ENCODE measurements around the gene EML6.

Gene EML6

DNA sequence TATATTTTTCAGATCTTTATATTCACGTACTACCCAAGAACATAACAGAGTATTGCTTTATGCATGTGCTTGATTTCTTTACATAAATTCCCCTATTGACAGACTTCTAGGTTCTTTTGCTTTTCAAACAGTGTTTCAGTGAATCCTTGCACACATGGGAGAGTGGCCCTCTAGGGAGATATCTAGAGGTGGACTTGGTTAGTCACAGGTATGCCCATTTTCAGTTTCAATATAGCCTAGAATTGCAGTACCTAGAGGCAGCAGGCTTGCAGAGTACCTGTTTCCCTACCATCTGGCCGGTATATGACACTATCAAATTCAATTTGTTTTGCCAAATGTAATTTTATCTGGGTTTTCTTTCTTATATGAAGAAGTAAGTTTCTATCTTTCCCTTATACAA lies 36.8 kb downstream of the EML6 start:
- TF ChIP-seq CTCF (conservative IDR thresholded peaks at IDR 0.05; ENCODE audit: control insufficient read depth, insufficient read depth, low read depth, low read length): no peak
- no peak overlapping the region for H3K4me3 ChIP-seq (ENCODE audit: control insufficient read depth, low read depth, low read length)
- no peak for DNase-seq (ENCODE audit: low read depth)

DNA sequence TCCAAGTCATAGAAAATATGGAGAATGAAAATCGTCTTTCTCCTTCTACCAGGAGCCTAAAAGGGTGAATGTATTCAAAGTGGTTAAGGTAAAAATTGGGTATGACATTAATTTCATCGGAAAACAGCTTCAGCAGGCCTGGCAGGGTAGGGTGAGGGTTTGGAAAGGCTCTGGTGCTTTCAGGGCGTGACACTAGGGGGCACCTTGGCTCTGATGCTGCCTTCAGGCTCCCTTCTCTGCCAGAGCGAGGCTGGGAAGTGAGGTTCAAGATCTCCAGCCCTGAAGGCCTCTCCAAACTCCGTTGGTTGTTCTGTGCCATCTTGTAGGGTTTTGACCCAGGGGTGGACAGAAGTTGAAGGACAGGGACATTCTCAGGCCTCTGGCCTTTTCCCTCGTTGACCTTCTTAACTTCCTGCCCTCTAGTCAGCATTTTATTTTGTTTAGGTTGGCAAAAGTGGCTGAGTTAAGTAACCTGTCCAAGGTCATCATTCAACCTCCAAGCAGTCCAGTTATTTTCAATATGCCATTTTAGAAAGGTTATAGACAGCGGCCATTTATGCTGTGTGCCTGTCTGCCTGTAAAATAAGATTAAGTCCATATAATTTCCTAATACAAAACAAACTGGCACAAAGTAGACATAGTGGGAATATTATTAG lies 40.3 kb downstream of the EML6 start:
- peak; percentile 27 for TF ChIP-seq CTCF (conservative IDR thresholded peaks at IDR 0.05; ENCODE audit: control insufficient read depth, insufficient read depth, low read depth, low read length)
- H3K4me3 ChIP-seq (ENCODE audit: control insufficient read depth, low read depth, low read length): no peak overlapping the region
- DNase-seq (ENCODE audit: low read depth): no peak

GRCh38 chr2:54767921-54768320 lies 44.5 kb downstream of the EML6 start:
- DNase-seq (ENCODE audit: low read depth): peak; percentile 88
- TF ChIP-seq CTCF (conservative IDR thresholded peaks at IDR 0.05; ENCODE audit: control insufficient read depth, insufficient read depth, low read depth, low read length): no peak
- no peak overlapping the region for H3K4me3 ChIP-seq (ENCODE audit: control insufficient read depth, low read depth, low read length)

- no peak overlapping the region for H3K4me3 ChIP-seq (ENCODE audit: control insufficient read depth, low read depth, low read length)
- no peak for TF ChIP-seq CTCF (conservative IDR thresholded peaks at IDR 0.05; ENCODE audit: control insufficient read depth, insufficient read depth, low read depth, low read length)
- DNase-seq (ENCODE audit: low read depth): peak; percentile 48
Observed at GRCh38 chr2:54768772-54769428, 45.4 kb downstream of the EML6 start.

- no peak for TF ChIP-seq CTCF (conservative IDR thresholded peaks at IDR 0.05; ENCODE audit: control insufficient read depth, insufficient read depth, low read depth, low read length)
- DNase-seq (ENCODE audit: low read depth): no peak
Observed at GRCh38 chr2:54770211-54770610, 46.7 kb downstream of the EML6 start.

GRCh38 chr2:54770676-54771075 lies 47.2 kb downstream of the EML6 start:
- no peak for DNase-seq (ENCODE audit: low read depth)
- no peak for TF ChIP-seq CTCF (conservative IDR thresholded peaks at IDR 0.05; ENCODE audit: control insufficient read depth, insufficient read depth, low read depth, low read length)
- no peak overlapping the region for H3K4me3 ChIP-seq (ENCODE audit: control insufficient read depth, low read depth, low read length)

More at GRCh38 chr2:54770211-54770610, 46.7 kb downstream of the EML6 start:
- H3K4me3 ChIP-seq (ENCODE audit: control insufficient read depth, low read depth, low read length): no peak overlapping the region

All from fibroblast of mammary gland (primary cell).